Measurements from ENCODE around the gene GABBR2.

- no peak for TF ChIP-seq CTCF (optimal IDR thresholded peaks at IDR 0.05 in 1 of 3, IDR thresholded peaks at IDR 0.05 in 1 of 3, conservative IDR thresholded peaks at IDR 0.05 in 1 of 3; ENCODE audit: extremely low read depth in 1 of 3, insufficient read depth in 2 of 3, low read length in 3 of 3)
- no peak for TF ChIP-seq EZH2 (IDR thresholded peaks at IDR 0.05; ENCODE audit: low read length)
These were observed 204.1 kb downstream of the GABBR2 start for GRCh38 chr9:98504298-98505282.
